Pancreas (tissue), 10 donors: ENCODE measurements around the gene RIPK1. TPM values are rescaled to one million over a fixed set of nuclear protein-coding genes. Genes with fewer than 3 reads are reported as not detected.

Source experiments
- ATAC-seq, 4 donors: fragments of 200-7000 bp; cut with Tn5 transposase; one replicate each; pipeline versions ENCODE4 v1.8.0 to v1.9.1; 2020; ENCODE audit warnings: mild to moderate bottlenecking in 4 of 4, moderate library complexity in 4 of 4
- DNase-seq, 6 donors: peaks; one replicate each; pipeline ENCODE4 v3.0.0-alpha.2; 2020
- FAIRE-seq: peaks from 2 replicates; lab custom pipeline; 2012; peaks lifted over from hg19 to GRCh38; lab: Jason Lieb, UNC
- H3K27ac ChIP-seq, 4 donors: fragments of 200-600 bp; sonication (generic); 1 replicate in 3 of 4; 2 replicates in 1 of 4; pipeline versions ENCODE4 v1.5.0 to v1.8.0; 2020
- H3K27me3 ChIP-seq, 4 donors: fragments of 200-600 bp; one replicate each; pipeline ENCODE4 v1.8.0; 2021
- H3K36me3 ChIP-seq, 3 donors: fragments of 200-600 bp; sonication (generic) in 1 of 3; one replicate each; pipeline versions ENCODE4 v1.5.0 to v1.8.0; 2020 to 2021
- H3K4me1 ChIP-seq, 3 donors: fragments of 200-600 bp; one replicate each; pipeline ENCODE4 v1.8.0; 2021
- H3K4me3 ChIP-seq, 4 donors: fragments of 200-600 bp; sonication (generic) in 2 of 4; one replicate each; pipeline versions ENCODE4 v1.5.0 to v1.8.0; 2020 to 2021
- H3K9me3 ChIP-seq, 4 donors: fragments of 200-600 bp; one replicate each; pipeline ENCODE4 v1.8.0; 2021
- CTCF ChIP-seq, 4 donors: fragments of 200-600 bp; sonication (generic) in 3 of 4; IDR thresholded peaks; one replicate each; pipeline versions ENCODE4 v1.5.0 to v1.8.0; 2021; ENCODE audit warnings: antibody characterized with exemption in 4 of 4
- WGBS, 2 donors: extraction: QIAGEN DNeasy Blood & Tissue Kit; methylation state at CpG; one replicate each; pipeline ENCODE4 v1.1.7; 2013; 5-methylcytosine and 5-hydroxymethylcytosine counted together
- intact Hi-C, 3 donors: fragments of 100-400 bp; cut with DNase I; formaldehyde crosslinking; loops; one replicate each; pipeline versions ENCODE4 v1.11.1 to v1.14.2; 2022
- polyA plus RNA-seq, 2 donors: library from polyadenylated mRNA; stranded (reverse); fragments of 200-250 nt; gene quantifications; one replicate each; pipeline ENCODE4 v1.2.3, GENCODE V29; 2013
- total RNA-seq, 6 donors: library from RNA; stranded (reverse); fragmentation: NEBNext Ultra II Directional in 4 of 6; extraction: Animal tissue kit (Norgen Biotek cat#: 25700) in 4 of 6; gene quantifications; one replicate each; pipeline versions ENCODE4 v1.2.1 to v1.2.4, GENCODE V29; 2021 to 2023
- donor health status: healthy with polysubstance abuse.
- donor health status: DM: no; HTN: no; CAD: no; lungs with moderate emphysema.
- donor health status: DM: no; HTN: no; CAD: no.
- donor health status: control.
- donor health status: control.
- donor health status: Bipolar disorder and iron deficiency.
- donor health status: DM: yes; HTN: yes; CAD: no.
- donor health status: DM: no; HTN: no; CAD: no.
- donor health status: DM: no; HTN: no; CAD: no.
- donor health status: DM: yes; HTN: yes; CAD: no.

Gene RIPK1
- total and polyA plus RNA-seq, 8 donors, result 9.0 to 20.5 (median 9.9) TPM

- H3K27ac ChIP-seq, result no peak overlapping the region
- no peak for TF ChIP-seq CTCF (IDR thresholded peaks at IDR 0.05)
- no peak for ATAC-seq
- H3K27me3 ChIP-seq, result no peaks in the 10 kb centered on the region
- H3K4me3 ChIP-seq, result no peak overlapping the region
- H3K9me3 ChIP-seq, result no peaks in the 10 kb centered on the region
- no peak for DNase-seq
- H3K4me1 ChIP-seq, result no peaks in the 10 kb centered on the region
- 85 to 86% methylated on average over 4 of the region's 4 CpGs for WGBS, 2 donors
- no peak for FAIRE-seq
- intact Hi-C loops, result no loop called here
- H3K36me3 ChIP-seq, result peaks cover 0 to 22% (median 9%) of the 10 kb centered on the region in 3 donors
These were observed 20.7 kb downstream of the RIPK1 start for GRCh38 chr6:3088968-3089367.

- no peak for TF ChIP-seq CTCF (IDR thresholded peaks at IDR 0.05)
- H3K4me1 ChIP-seq, result no peaks in the 10 kb centered on the region
These were observed 21.7 kb downstream of the RIPK1 start for GRCh38 chr6:3090013-3090412.

GRCh38 chr6:3094815-3095214 lies 26.5 kb downstream of the RIPK1 start:
- FAIRE-seq (no peak), DNase-seq (no peak), ATAC-seq (no peak)
- Histone ChIP-seq H3K27ac (no peak overlapping the region), H3K4me3 (no peak overlapping the region), H3K4me1 (no peaks in the 10 kb centered on the region), H3K9me3 (no peaks in the 10 kb centered on the region), H3K36me3 (peaks cover 0 to 12% (median 5%) of the 10 kb centered on the region in 3 donors), H3K27me3 (no peaks in the 10 kb centered on the region)
- TF ChIP-seq CTCF (IDR thresholded peaks at IDR 0.05), result no peak
- intact Hi-C loops, result no loop called here
- 95 to 100% methylated on average over 2 of the region's 2 CpGs for WGBS, 2 donors

More at GRCh38 chr6:3090013-3090412, 21.7 kb downstream of the RIPK1 start:
- FAIRE-seq (no peak), ATAC-seq (peak in 1 of 4 donors; percentile 22), DNase-seq (no peak)
- intact Hi-C loops, result no loop called here
- H3K27ac ChIP-seq, result no peak overlapping the region
- no peaks in the 10 kb centered on the region for H3K9me3 ChIP-seq
- no peak overlapping the region for H3K4me3 ChIP-seq
- 91 to 96% methylated on average over 4 of the region's 4 CpGs for WGBS, 2 donors
- H3K27me3 ChIP-seq, result no peaks in the 10 kb centered on the region
- H3K36me3 ChIP-seq, result peaks cover 0 to 17% (median 4%) of the 10 kb centered on the region in 3 donors

- no peaks in the 10 kb centered on the region for H3K4me1 ChIP-seq
- H3K36me3 ChIP-seq, result peaks cover 0 to 35% (median 20%) of the 10 kb centered on the region in 3 donors
- H3K4me3 ChIP-seq, result no peak overlapping the region
- no peaks in the 10 kb centered on the region for H3K27me3 ChIP-seq
- no peak for FAIRE-seq
- DNase-seq, result no peak
- no peak overlapping the region for H3K27ac ChIP-seq
- intact Hi-C loops, result no loop called here
- no peak for ATAC-seq
- TF ChIP-seq CTCF (IDR thresholded peaks at IDR 0.05), result no peak
- 88 to 96% methylated on average over 3 of the region's 3 CpGs for WGBS, 2 donors
- no peaks in the 10 kb centered on the region for H3K9me3 ChIP-seq
These were observed 34.6 kb downstream of the RIPK1 start for GRCh38 chr6:3102875-3103274.

- no peak for FAIRE-seq
- no peak for TF ChIP-seq CTCF (IDR thresholded peaks at IDR 0.05)
- H3K4me3 ChIP-seq, result no peak overlapping the region
- H3K4me1 ChIP-seq, result no peaks in the 10 kb centered on the region
- peak in 2 of 4 donors; percentile 17 to 37 for ATAC-seq
- 87 to 89% methylated on average over 10 of the region's 10 CpGs for WGBS, 2 donors
- H3K36me3 ChIP-seq, result peaks cover 0 to 37% (median 34%) of the 10 kb centered on the region in 3 donors
- intact Hi-C loops, result no loop called here
- no peaks in the 10 kb centered on the region for H3K27me3 ChIP-seq
- H3K27ac ChIP-seq, result no peak overlapping the region
- H3K9me3 ChIP-seq, result no peaks in the 10 kb centered on the region
- no peak for DNase-seq
These were observed 40.6 kb downstream of the RIPK1 start for GRCh38 chr6:3108746-3109414.
